GM21423 (cell line): ENCODE results near the gene HNRNPLL.
"Not testable (repeated sequence)": the region's sequence is repeated elsewhere in the genome, so short reads cannot be mapped to it uniquely, and the experiment has no call there.

Source experiments
- ATAC-seq: cut with Tn5 transposase; IDR thresholded peaks from one replicate; pipeline ENCODE4 v1.9.1; 2021; ENCODE audit warnings: mild to moderate bottlenecking, moderate library complexity; ENCODE audit not compliant: unreplicated experiment

HNRNPLL gene

DNA sequence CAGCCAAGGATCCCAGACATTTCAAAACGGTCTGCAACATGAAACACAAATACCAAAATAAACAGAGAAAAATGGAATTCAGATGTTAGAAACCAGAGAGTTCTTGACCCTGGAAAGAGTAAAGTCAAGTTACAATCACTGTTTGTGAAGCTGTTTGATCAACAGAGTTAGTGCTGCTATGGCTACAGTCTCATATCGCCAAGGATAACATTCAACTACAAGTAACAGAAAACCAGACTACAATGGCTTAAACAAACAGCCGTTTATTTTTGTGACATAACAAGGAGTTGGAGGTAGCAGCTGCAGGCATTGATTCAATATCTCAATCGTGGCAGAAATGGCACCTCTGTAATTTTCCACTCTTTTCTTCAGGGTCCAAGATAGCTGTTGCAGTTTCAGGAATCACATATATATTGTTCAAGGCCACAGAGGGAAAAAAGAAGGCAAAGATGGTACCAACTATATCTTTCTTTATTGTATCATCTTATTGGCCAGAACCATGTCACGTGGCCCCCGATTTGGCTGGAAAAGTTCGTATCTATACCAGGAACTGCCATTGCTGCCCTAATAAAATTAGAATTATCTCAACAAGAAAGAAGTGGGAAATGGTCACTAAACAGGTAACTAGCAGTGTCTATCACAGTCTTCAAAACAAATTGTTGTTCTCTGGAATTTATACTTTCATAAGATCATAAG, 17.7 kb upstream of the HNRNPLL start:
- ATAC-seq, result no peak

DNA sequence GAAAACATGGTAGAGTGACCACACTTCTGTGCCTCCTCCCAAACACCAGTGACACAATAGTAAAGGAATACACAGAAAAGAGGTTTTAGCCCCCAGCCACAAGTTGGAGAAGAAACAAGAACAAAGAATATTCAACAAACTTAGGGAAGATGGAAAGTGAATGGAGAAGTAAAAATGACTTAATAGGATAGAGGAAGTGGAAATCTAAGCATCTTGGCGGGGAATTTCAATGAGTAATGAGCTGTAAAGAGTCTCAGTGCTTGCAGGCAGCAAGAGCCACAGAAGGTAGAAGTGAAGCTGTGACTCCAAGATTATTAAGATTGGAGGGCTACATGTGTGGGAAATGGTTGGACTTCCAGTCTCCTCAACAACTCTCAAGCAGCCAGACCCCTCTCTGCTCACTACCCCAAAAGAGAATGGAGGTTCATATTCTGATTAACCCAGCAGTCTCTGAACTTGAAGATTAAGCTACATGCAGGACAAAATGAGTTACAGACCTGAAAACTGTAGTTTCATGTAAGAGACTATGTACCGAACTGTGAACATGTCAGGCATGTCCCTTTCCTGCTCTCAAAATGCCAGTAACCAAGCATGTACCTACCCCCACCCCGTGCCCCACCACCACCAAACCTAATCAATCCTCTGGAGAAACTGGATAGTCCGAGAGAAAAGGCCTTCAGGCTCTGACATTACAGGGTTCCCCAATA, 16.9 kb upstream of the HNRNPLL start:
- no peak for ATAC-seq

DNA sequence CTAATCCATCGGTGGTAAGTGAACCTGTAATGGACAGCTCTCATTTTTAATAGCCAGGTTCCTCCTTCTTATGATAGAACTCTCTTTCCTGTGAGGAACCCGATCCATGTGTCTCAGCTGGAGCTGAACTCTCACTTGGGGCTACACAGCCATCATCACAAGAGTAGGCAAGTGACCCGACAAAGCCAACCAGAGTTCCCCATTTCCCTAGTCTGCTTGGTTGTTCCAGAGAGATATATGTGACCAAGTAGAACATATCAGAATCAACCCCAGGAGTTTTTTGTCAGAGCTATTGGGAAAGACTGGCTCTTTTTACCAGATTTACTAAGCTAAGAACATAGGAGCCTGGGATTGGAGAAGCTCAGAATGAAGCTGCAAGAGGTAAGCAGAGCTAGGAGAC, 14.6 kb upstream of the HNRNPLL start:
- ATAC-seq, result no peak

DNA sequence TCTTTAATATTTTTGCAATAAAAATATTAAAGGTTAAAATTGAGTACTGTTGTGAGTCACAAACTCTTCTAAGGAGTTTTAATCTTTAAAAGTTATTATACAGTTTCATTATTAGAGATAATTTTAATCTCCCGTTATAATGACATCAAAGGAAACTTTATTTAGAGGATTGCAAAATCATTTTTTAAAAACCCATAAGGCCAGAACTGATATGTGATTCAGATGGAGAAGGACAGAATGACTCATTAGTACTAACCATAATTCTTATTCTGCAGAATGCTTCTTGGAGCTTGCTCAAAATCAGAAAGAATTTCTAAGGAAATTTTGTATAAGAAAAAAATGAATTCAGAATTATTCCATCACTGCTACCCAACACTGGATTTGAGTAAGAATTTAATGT, 12.5 kb upstream of the HNRNPLL start:
- ATAC-seq, result no peak

DNA sequence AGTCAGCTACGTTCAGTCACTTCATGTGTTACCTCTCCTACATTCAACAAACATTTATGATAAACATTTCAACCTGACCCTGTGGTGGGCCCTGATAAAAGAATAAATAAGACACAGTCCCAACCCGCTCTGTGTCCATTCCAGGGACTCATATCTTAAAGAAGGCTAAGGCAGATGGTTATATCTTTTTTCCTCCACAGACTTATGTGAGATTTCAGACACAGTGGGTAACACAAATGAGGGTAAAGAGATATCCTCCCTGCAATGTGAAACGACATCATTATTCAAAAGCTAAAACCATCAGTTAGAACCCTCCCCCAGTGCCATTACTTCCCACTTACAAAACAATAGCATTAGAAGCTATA, 11.1 kb upstream of the HNRNPLL start:
- ATAC-seq, result no peak

DNA sequence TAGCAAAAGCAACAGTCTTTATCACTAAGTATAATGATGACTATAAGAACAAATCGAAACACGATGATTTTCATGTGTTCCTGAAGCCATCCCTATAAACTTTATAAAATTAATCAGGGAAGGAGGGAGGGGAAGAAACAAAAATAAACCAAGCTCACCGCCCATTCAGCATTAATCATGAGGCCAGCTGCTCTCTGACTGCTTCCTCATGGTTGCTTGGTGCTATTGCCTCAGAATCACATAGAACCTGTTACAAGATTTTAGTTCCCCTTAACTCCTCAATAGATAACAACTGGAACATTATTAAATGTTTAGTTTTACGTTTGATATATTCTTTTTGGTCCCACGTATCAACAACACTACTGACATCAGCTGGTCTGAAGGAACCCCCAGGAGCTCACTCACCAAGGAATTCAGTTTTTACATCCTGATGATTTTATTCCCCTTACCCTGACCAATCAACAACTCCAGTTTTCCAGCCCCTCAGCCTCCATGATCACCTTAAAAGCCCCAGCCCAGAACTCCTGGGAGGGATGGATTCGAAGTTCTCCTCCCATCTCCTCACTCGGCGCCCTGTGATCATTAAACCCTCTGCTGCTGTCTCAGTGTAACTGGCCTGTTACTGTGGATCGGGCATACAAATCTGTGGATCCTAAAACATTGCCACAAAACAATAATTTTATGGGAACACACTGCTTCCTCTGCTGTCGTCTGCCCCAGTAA, 10.6 kb upstream of the HNRNPLL start:
- no peak for ATAC-seq

DNA sequence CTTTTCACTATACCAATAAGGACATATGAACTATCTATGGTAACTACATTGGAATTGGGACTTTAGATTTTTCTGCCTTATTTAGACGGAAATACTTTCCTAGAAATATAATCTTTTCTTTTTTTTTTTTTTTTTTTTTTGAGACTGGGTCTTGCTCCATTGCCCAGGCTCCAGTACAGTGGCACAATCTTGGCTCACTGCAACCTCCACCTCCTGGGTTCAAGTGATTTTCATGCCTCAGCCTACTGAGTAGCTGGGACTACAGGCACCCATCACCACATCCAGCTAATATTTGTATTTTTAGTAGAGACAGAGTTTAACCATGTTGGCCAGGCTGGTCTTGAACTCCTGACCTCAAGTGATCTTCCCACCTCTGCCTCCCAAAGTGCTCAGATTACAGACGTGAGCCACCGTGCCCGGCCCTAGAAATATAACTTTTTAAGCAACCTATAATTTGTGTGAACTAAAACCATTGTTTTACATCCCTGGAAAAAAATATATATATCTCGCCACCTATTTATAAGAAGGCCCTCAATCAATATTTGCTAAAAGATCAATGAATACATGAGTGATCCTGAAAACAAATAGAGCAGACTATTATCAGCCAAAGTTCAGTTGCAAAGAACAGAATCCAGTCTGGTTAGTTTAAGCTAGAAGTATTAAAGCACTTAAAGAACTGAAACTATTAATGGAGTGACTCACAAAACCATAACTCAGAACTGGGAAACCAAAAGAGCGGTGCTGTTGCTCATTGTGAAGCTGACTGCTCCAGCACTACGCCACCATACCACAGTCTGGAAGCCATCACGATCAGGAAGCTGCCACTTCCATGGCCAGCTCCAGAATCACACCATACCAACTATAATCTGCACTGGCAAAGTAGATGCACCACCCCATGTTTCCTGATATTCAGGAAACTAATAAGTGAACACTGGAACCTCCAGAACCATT, 8.4 kb upstream of the HNRNPLL start:
- ATAC-seq, result peak; percentile 65

- not testable (repeated sequence) for ATAC-seq
Observed at GRCh38 chr2:38609246-38609645, 6.5 kb upstream of the HNRNPLL start.

- ATAC-seq, result no peak
Observed at GRCh38 chr2:38608755-38609154, 6.0 kb upstream of the HNRNPLL start.

DNA sequence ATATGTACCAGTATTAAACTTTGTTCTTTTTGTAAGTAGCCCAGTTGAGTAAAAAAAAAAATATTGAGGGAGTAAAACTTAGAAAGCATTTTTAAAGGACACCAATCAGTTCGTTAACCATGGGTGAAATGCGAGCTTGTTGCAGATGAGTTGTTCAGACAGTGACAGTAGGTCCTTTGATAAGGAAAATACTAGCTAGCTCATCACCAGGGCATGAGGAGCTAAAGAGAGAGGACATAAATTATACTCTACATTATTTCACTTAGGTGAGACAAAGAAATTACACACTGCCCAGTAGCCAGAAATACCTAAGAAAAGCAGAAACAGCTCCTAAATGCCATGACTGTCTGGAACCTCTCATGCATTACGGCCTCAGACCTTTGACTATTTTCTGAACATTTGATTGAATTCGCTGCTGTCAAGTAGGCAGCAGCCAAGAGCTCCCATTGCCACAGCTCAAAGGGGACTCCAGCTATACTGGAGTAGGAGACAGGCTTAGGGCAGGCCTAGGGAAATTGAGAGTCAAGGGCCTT, 2.6 kb upstream of the HNRNPLL start:
- no peak for ATAC-seq

GRCh38 chr2:38603402-38604290, 918 bp upstream of the HNRNPLL start:
- no peak for ATAC-seq

- ATAC-seq, result peak; percentile 4
Observed at GRCh38 chr2:38602136-38602731, 494 bp downstream of the HNRNPLL start.

DNA sequence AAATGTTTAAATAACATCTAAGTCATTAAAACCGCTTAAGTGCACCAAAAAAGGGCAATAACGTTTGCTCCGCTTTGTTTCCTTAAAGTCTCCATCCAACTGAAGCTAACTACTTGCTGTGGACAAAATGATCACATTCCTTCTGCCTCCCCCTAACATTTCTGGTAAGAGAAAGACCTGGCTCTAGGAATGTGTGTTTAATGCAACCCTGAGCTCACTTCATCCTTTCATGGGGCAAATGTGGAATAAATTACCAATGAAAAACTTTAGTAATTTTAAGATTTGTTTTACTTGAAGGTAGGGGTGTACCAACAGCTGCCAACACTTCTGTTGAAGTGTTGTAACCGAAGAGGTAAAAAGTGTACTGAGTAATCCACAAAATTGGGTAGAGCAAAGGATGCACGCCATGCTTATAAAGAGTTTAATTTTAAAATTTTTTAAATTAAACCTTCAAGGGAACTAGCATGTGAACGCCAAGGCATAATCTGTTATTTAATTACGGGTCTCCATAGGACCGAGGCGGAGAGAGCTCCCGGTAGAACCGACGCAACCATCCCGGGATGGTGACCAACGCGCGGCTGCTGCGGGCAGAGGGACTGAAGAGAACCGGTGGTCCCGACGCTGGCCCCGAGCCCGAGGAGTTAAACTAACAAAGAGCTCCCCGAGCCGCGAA, 1.1 kb downstream of the HNRNPLL start:
- ATAC-seq, result no peak

- no peak for ATAC-seq
Observed at GRCh38 chr2:38600921-38601455, 1.7 kb downstream of the HNRNPLL start.

GRCh38 chr2:38600242-38600891, 2.4 kb downstream of the HNRNPLL start:
- no peak for ATAC-seq

GRCh38 chr2:38599706-38600105, 3.0 kb downstream of the HNRNPLL start:
- ATAC-seq, result no peak

DNA sequence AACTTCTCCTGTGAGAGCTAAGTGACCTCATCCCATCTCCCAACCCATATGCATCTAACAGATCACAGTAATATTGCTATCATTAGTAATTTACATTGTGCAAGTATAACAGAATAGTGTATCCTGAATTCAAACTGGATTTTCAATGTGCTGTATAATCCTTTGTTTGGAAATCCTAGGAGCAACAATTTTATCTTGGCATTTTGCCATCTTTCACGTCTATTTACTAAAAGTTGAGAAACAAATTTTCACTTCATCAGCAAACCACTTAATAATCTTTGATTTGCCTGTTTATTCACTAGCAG, 3.8 kb downstream of the HNRNPLL start:
- ATAC-seq, result no peak
